GM12878 (cell line): ENCODE data around the gene ZIK1. TPM values are rescaled to one million over a fixed set of nuclear protein-coding genes. Genes with fewer than 3 reads are reported as not detected.

Experiments
- CBX5 ChIP-seq: sonication (generic); IDR thresholded peaks from 2 replicates; pipeline ENCODE4 v1.6.1; 2016; ENCODE audit warnings: low read depth, moderate library complexity, mild to moderate bottlenecking, inconsistent platforms
- CREM ChIP-seq: IDR thresholded peaks from 2 replicates; pipeline ENCODE4 v1.6.1; 2014; ENCODE audit warnings: antibody characterized with exemption, low read depth
- EGR1 ChIP-seq, 2 experiments: IDR thresholded peaks; 1 replicate in 1 of 2; 2 replicates in 1 of 2; pipeline ENCODE4 v1.6.1; 2011 to 2012; ENCODE audit warnings: low read depth in 2 of 2, low read length in 2 of 2, borderline replicate concordance in 1 of 2, mild to moderate bottlenecking in 1 of 2, moderate library complexity in 1 of 2
- FOS ChIP-seq: IDR thresholded peaks from 3 replicates; pipeline ENCODE4 v1.6.1; 2011; ENCODE audit warnings: borderline replicate concordance; ENCODE audit not compliant: insufficient read length; ENCODE audit errors: extremely low read depth
- GATAD2B ChIP-seq: fragments of 450-650 bp; conservative IDR thresholded peaks from 2 replicates; pipeline ENCODE4 v1.6.1; 2017; ENCODE audit warnings: low read depth, mild to moderate bottlenecking, moderate library complexity
- IKZF1 ChIP-seq: fragments of 450-650 bp; conservative IDR thresholded peaks from 2 replicates; pipeline ENCODE4 v1.6.1; 2017; ENCODE audit warnings: antibody characterized with exemption, mild to moderate bottlenecking
- MEF2A ChIP-seq: IDR thresholded peaks from 2 replicates; pipeline ENCODE4 v1.6.1; 2011; ENCODE audit warnings: low read depth, mild to moderate bottlenecking, low read length, moderate library complexity; ENCODE audit not compliant: insufficient read depth
- NBN ChIP-seq: fragments of 450-650 bp; IDR thresholded peaks from 2 replicates; pipeline ENCODE4 v1.6.1; 2016
- NR2C1 ChIP-seq: fragments of 450-650 bp; IDR thresholded peaks from 2 replicates; pipeline ENCODE4 v1.6.1; 2017; ENCODE audit warnings: antibody characterized with exemption, mild to moderate bottlenecking, moderate library complexity
- NRF1 ChIP-seq: conservative IDR thresholded peaks from 2 replicates; pipeline ENCODE4 v1.6.1; 2011; ENCODE audit warnings: mild to moderate bottlenecking, low read depth, low read length, improper control_type of control experiment
- PKNOX1 ChIP-seq: fragments of 450-650 bp; IDR thresholded peaks from 2 replicates; pipeline ENCODE4 v1.6.1; 2016; ENCODE audit warnings: mild to moderate bottlenecking
- PML ChIP-seq: IDR thresholded peaks from 2 replicates; pipeline ENCODE4 v1.6.1; 2012; ENCODE audit warnings: low read length, inconsistent platforms
- POLR2AphosphoS2 ChIP-seq: IDR thresholded peaks from 2 replicates; pipeline ENCODE4 v1.6.1; 2011; ENCODE audit warnings: low read depth, mild to moderate bottlenecking, low read length, improper control_type of control experiment, moderate library complexity
- POLR2AphosphoS5 ChIP-seq: IDR thresholded peaks from 2 replicates; pipeline ENCODE4 v1.6.1; 2011; ENCODE audit warnings: mild to moderate bottlenecking, low read length, inconsistent platforms
- POU2F2 ChIP-seq: IDR thresholded peaks from 3 replicates; pipeline ENCODE4 v1.6.1; 2011; ENCODE audit warnings: low read depth, mild to moderate bottlenecking, low read length, borderline replicate concordance
- PRDM15 ChIP-seq: fragments of 450-650 bp; formaldehyde crosslinking; IDR thresholded peaks from 2 replicates; pipeline ENCODE4 v1.4.0; 2020; ENCODE audit warnings: mild to moderate bottlenecking, moderate library complexity
- RB1 ChIP-seq: fragments of 450-650 bp; formaldehyde crosslinking; IDR thresholded peaks from 2 replicates; pipeline ENCODE4 v1.6.1; 2017; ENCODE audit warnings: mild to moderate bottlenecking, borderline replicate concordance
- RUNX3 ChIP-seq: IDR thresholded peaks from 2 replicates; pipeline ENCODE4 v1.6.1; 2012; ENCODE audit warnings: low read length, inconsistent platforms
- SIX5 ChIP-seq: IDR thresholded peaks from 2 replicates; pipeline ENCODE4 v1.6.1; 2011; ENCODE audit warnings: mild to moderate bottlenecking, low read depth, low read length, moderate library complexity; ENCODE audit not compliant: severe bottlenecking
- SMAD5 ChIP-seq: IDR thresholded peaks from 2 replicates; pipeline ENCODE4 v1.6.1; 2016; ENCODE audit warnings: antibody characterized with exemption, low read depth
- YY1 ChIP-seq: IDR thresholded peaks from 2 replicates; pipeline ENCODE4 v1.6.1; 2011; ENCODE audit warnings: low read depth, mild to moderate bottlenecking, low read length
- ZBTB40 ChIP-seq: fragments of 450-650 bp; IDR thresholded peaks from 2 replicates; pipeline ENCODE4 v1.6.1; 2016; ENCODE audit warnings: mild to moderate bottlenecking, moderate library complexity, borderline replicate concordance
- polyA plus RNA-seq, 11 experiments: library from polyadenylated mRNA; depleted of rRNA in 4 of 11; unstranded in 6 of 11; stranded (reverse) in 5 of 11; fragments of >200 nt; fragmentation: Nextera tagmentation in 4 of 11; fragmentation: Illumina TruSeq in 1 of 11; extraction: Ambion mirVana in 4 of 11; extraction: Trizol in 1 of 11; gene quantifications; 1 replicate in 1 of 11; 2 replicates in 10 of 11; pipeline versions ENCODE4 v1.2.1 to v1.2.3, GENCODE V29; 2011 to 2016; ENCODE audit warnings: inconsistent platforms in 2 of 11, missing spikeins in 2 of 11, low read depth in 1 of 11
- total RNA-seq, 4 experiments: library from RNA; depleted of rRNA in 3 of 4; stranded (reverse); fragments of >200 nt in 3 of 4; fragmentation: Illumina TruSeq in 1 of 4; extraction: Trizol in 1 of 4; gene quantifications; 2 replicates each; pipeline versions ENCODE4 v1.2.1 to v1.2.3, GENCODE V29; 2013 to 2021

ZIK1 gene
- total and polyA plus RNA-seq, 10 of the 15 experiments (the other 5 are each of a cell fraction or from before 2014, with no cell fraction given), result 0.45 to 4.7 (median 2.7) TPM

GRCh38 chr19:57613941-57614743 is 30.2 kb downstream of the ZIK1 start, which contains the start of gene ZNF134 (continued):
- peak; percentile 36; the same call in 1 of the 2 replicates for TF ChIP-seq PKNOX1
- 0 out of 2 replicates have a peak, but pooled peaks have one; percentile 20 for TF ChIP-seq NBN
- TF ChIP-seq RB1, result 0 out of 2 replicates have a peak, but pooled peaks have one; percentile 38
- TF ChIP-seq MEF2A, result no peak
- 0 out of 2 replicates have a peak, but pooled peaks have one; percentile 30 for TF ChIP-seq CBX5
- no peak for TF ChIP-seq PRDM15
- TF ChIP-seq SIX5, result peak; percentile 83
- TF ChIP-seq ZBTB40, result peak; percentile 92
- peak; percentile 73 for TF ChIP-seq IKZF1
- TF ChIP-seq YY1, result peak; percentile 94
- peak; percentile 20 to 31; a peak in 2 of 3 replicates for TF ChIP-seq EGR1 (IDR thresholded peaks at IDR 0.05; ENCODE audit: borderline replicate concordance in 1 of 2, low read depth in 2 of 2, low read length in 2 of 2)
- TF ChIP-seq POLR2AphosphoS5, result peak; percentile 88
- peak; percentile 31; the same call in 1 of the 2 replicates for TF ChIP-seq NR2C1
- peak; percentile 15; the same call in 1 of the 2 replicates for TF ChIP-seq RUNX3
- peak; percentile 70; the same call in 1 of the 2 replicates for TF ChIP-seq CREM
- no peak for TF ChIP-seq FOS
- TF ChIP-seq POU2F2, result 0 out of 3 replicates have a peak, but pooled peaks have one; percentile 13
- 0 out of 2 replicates have a peak, but pooled peaks have one; percentile 51 for TF ChIP-seq POLR2AphosphoS2
- TF ChIP-seq SMAD5, result no peak
- 0 out of 2 replicates have a peak, but pooled peaks have one; percentile 61 for TF ChIP-seq PML
- TF ChIP-seq GATAD2B, result peak; percentile 68; the same call in 1 of the 2 replicates
- no peak for TF ChIP-seq NRF1
